A673 (cell line): ENCODE results near the gene TAAR1.

Source experiments
- EZH2 ChIP-seq: fragments of 200-600 bp; sonication (generic); IDR thresholded peaks from 2 replicates; pipeline ENCODE4 v1.6.1; 2017; ENCODE audit warnings: borderline replicate concordance, low read depth, mild to moderate bottlenecking, mixed read lengths, antibody characterized with exemption, low read length; ENCODE audit not compliant: poor library complexity, severe bottlenecking
- TF ChIP-seq, protein P1 (sequence below): fragments of 300-800, 200-600 bp; sonication (generic); conservative IDR thresholded peaks from 2 replicates; pipeline ENCODE4 v1.5.1; 2017; ENCODE audit warnings: low read depth, mild to moderate bottlenecking, antibody characterized with exemption, low read length, moderate library complexity, mixed read lengths

GRCh38 chr6:132703936-132704335 is 45.0 kb upstream of the TAAR1 start:
- TF ChIP-seq, protein P1, sequence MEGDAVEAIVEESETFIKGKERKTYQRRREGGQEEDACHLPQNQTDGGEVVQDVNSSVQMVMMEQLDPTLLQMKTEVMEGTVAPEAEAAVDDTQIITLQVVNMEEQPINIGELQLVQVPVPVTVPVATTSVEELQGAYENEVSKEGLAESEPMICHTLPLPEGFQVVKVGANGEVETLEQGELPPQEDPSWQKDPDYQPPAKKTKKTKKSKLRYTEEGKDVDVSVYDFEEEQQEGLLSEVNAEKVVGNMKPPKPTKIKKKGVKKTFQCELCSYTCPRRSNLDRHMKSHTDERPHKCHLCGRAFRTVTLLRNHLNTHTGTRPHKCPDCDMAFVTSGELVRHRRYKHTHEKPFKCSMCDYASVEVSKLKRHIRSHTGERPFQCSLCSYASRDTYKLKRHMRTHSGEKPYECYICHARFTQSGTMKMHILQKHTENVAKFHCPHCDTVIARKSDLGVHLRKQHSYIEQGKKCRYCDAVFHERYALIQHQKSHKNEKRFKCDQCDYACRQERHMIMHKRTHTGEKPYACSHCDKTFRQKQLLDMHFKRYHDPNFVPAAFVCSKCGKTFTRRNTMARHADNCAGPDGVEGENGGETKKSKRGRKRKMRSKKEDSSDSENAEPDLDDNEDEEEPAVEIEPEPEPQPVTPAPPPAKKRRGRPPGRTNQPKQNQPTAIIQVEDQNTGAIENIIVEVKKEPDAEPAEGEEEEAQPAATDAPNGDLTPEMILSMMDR, result no peak
- no peak for TF ChIP-seq EZH2
